Activated B cell treated with CpG ODN at 0.5 μM for 24 hours (primary cell): ENCODE results near the gene PKN2. TPM values are rescaled to one million over a fixed set of nuclear protein-coding genes. Genes with fewer than 3 reads are reported as not detected.

Source experiments
- ATAC-seq: fragments of 200-7000 bp; cut with Tn5 transposase; one replicate; pipeline ENCODE4 v1.10.0; 2021; ENCODE audit warnings: low read depth, mild to moderate bottlenecking, moderate library complexity
- CTCF ChIA-PET: fragments of 350-600 bp; sonication (Branson Sonifier 250); formaldehyde crosslinking; loops from one replicate; lab custom pipeline; 2021; ENCODE audit warnings: antibody characterized with exemption; lab: Charles Lee
- POLR2A ChIA-PET: fragments of 350-600 bp; sonication (Branson Sonifier 250); formaldehyde crosslinking; loops from one replicate; lab custom pipeline; 2021; ENCODE audit warnings: antibody characterized with exemption; lab: Charles Lee
- DNase-seq: peaks from one replicate; pipeline ENCODE4 v3.0.0; 2022
- H3K27ac Mint-ChIP-seq: one replicate; pipeline ENCODE4 v1.8.0; 2020; ENCODE audit warnings: mixed read lengths
- H3K27me3 Mint-ChIP-seq: one replicate; pipeline ENCODE4 v1.8.0; 2021; ENCODE audit warnings: mixed read lengths
- H3K36me3 Mint-ChIP-seq: one replicate; pipeline ENCODE4 v1.8.0; 2021; ENCODE audit warnings: low read depth, mixed read lengths
- H3K4me1 Mint-ChIP-seq: one replicate; pipeline ENCODE4 v1.8.0; 2021; ENCODE audit warnings: mixed read lengths
- H3K4me3 Mint-ChIP-seq: one replicate; pipeline ENCODE4 v1.8.0; 2020; ENCODE audit warnings: mild to moderate bottlenecking, mixed read lengths
- H3K9me3 Mint-ChIP-seq: one replicate; pipeline ENCODE4 v1.8.0; 2020; ENCODE audit warnings: mixed read lengths
- intact Hi-C: fragments of 100-400 bp; cut with micrococcal nuclease; formaldehyde crosslinking; loops from one replicate; pipeline ENCODE4 v1.15.1; 2024
- total RNA-seq: library from RNA; stranded (reverse); gene quantifications from 2 replicates; pipeline ENCODE4 v1.2.3, GENCODE V29; 2022
- TF ChIP-seq, protein P1 (sequence below): fragments of 200-600 bp; IDR thresholded peaks from one replicate; pipeline ENCODE4 v1.8.0; 2022; ENCODE audit warnings: antibody characterized with exemption, mild to moderate bottlenecking

PKN2 gene
- total RNA-seq = 29.4 and 42.7 TPM in 2 replicates

- Mint-ChIP-seq H3K36me3 (peaks cover 14% of the 10 kb centered on the region), H3K27me3 (no peaks in the 10 kb centered on the region), H3K4me1 (peaks cover 28% of the 10 kb centered on the region), H3K27ac (peak within 1 kb of the TSS; percentile 97), H3K9me3 (no peaks in the 10 kb centered on the region), H3K4me3 (peak within 1 kb of the TSS; percentile 95)
- TF ChIP-seq, protein P1, sequence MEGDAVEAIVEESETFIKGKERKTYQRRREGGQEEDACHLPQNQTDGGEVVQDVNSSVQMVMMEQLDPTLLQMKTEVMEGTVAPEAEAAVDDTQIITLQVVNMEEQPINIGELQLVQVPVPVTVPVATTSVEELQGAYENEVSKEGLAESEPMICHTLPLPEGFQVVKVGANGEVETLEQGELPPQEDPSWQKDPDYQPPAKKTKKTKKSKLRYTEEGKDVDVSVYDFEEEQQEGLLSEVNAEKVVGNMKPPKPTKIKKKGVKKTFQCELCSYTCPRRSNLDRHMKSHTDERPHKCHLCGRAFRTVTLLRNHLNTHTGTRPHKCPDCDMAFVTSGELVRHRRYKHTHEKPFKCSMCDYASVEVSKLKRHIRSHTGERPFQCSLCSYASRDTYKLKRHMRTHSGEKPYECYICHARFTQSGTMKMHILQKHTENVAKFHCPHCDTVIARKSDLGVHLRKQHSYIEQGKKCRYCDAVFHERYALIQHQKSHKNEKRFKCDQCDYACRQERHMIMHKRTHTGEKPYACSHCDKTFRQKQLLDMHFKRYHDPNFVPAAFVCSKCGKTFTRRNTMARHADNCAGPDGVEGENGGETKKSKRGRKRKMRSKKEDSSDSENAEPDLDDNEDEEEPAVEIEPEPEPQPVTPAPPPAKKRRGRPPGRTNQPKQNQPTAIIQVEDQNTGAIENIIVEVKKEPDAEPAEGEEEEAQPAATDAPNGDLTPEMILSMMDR = no peak
- peak; percentile 94 for DNase-seq
- POLR2A ChIA-PET = interaction anchor here (0.6 to 3.3 kb wide), 26 partner anchors 8 to 1980 kb away, joined by 3 to 29 read pairs (median 4); partner anchors contain the start of genes GBP1, GTF2B, HS2ST1 and LMO4
- intact Hi-C loops = loop anchor here (1.0 to 10.0 kb wide), 11 partner anchors 17 to 1979 kb away; partner anchors contain the start of genes GBP4, GTF2B, HS2ST1 and KYAT3
- CTCF ChIA-PET = interaction anchor here (1.2 to 1.5 kb wide), 2 partner anchors 28 to 193 kb away, joined by 3 to 5 read pairs; no protein-coding TSS in a partner anchor
- peak; percentile 91 for ATAC-seq
Measured at GRCh38 chr1:88683541-88684481, at the start of gene PKN2. Gene PKN2, plus strand, starts transcription at chr1:88684273. Its CDS starts 308 bp downstream, at chr1:88684581.

GRCh38 chr1:88634538-88634937, 49.5 kb upstream of the PKN2 start:
- Mint-ChIP-seq H3K4me3 (no peak overlapping the region), H3K9me3 (peaks cover 22% of the 10 kb centered on the region), H3K27me3 (peaks cover 5% of the 10 kb centered on the region), H3K4me1 (no peaks in the 10 kb centered on the region), H3K27ac (no peak overlapping the region), H3K36me3 (no peaks in the 10 kb centered on the region)
- DNase-seq = no peak
- intact Hi-C loops = no loop called here
- TF ChIP-seq, protein P1 = no peak
- ATAC-seq = no peak
- ChIA-PET POLR2A (no interaction called here), CTCF (no interaction called here)

DNA sequence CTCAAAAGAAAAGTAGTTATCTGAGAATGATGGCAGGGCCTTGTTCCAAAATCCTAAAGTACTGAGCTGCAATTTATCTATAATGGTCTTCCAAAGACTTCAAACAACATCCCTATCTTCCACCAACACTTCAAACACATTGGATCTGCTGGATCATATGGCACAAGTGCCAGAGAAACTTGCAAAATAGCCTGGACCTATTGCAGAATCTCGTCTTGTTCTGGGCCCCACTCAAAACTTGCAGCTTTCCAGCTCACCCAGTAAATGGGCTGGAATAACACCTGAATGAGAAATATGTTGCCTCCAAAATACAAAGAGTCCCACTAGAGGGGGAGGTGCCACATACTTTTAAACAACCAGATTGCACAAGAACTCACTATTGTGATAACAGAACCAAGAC, 44.0 kb upstream of the PKN2 start:
- H3K36me3 Mint-ChIP-seq = no peaks in the 10 kb centered on the region
- H3K27ac Mint-ChIP-seq = no peak overlapping the region
- H3K9me3 Mint-ChIP-seq = peaks cover 10% of the 10 kb centered on the region
- no peak overlapping the region for H3K4me3 Mint-ChIP-seq
- POLR2A ChIA-PET = no interaction called here
- no peak for ATAC-seq
- H3K4me1 Mint-ChIP-seq = no peaks in the 10 kb centered on the region
- TF ChIP-seq, protein P1 = no peak
- peaks cover 13% of the 10 kb centered on the region for H3K27me3 Mint-ChIP-seq
- CTCF ChIA-PET = no interaction called here
- intact Hi-C loops = no loop called here
- DNase-seq = no peak

GRCh38 chr1:88645886-88646285, 38.2 kb upstream of the PKN2 start:
- TF ChIP-seq, protein P1 = no peak
- Mint-ChIP-seq H3K36me3 (no peaks in the 10 kb centered on the region), H3K27ac (no peak overlapping the region), H3K4me1 (no peaks in the 10 kb centered on the region), H3K4me3 (no peak overlapping the region), H3K27me3 (peaks cover 16% of the 10 kb centered on the region), H3K9me3 (no peaks in the 10 kb centered on the region)
- no peak for DNase-seq
- ChIA-PET CTCF (no interaction called here), POLR2A (no interaction called here)
- ATAC-seq = no peak
- intact Hi-C loops = no loop called here
